ENCODE measurements around the gene SEC23B.

DNA sequence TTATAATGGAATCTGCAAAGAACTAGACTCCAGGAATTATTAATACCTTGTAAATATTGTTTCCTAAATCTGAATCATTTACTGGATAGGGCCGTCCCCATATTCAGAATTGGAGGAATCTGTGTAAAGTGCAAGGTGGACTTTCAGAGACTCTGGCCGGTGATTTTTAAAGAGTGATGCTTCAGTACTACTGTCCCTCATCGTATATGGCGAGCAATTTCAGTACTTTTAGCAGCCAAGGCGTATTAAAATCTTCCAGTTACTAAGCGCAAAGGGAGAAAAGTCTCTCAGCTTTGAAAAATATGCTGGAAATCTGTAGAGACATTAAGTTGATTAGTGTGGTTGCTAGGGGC, 60.0 kb downstream of the SEC23B start:
- TF ChIP-seq, protein P1, sequence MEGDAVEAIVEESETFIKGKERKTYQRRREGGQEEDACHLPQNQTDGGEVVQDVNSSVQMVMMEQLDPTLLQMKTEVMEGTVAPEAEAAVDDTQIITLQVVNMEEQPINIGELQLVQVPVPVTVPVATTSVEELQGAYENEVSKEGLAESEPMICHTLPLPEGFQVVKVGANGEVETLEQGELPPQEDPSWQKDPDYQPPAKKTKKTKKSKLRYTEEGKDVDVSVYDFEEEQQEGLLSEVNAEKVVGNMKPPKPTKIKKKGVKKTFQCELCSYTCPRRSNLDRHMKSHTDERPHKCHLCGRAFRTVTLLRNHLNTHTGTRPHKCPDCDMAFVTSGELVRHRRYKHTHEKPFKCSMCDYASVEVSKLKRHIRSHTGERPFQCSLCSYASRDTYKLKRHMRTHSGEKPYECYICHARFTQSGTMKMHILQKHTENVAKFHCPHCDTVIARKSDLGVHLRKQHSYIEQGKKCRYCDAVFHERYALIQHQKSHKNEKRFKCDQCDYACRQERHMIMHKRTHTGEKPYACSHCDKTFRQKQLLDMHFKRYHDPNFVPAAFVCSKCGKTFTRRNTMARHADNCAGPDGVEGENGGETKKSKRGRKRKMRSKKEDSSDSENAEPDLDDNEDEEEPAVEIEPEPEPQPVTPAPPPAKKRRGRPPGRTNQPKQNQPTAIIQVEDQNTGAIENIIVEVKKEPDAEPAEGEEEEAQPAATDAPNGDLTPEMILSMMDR (IDR thresholded peaks at IDR 0.05) = no peak
- TF ChIP-seq POLR2A (IDR thresholded peaks at IDR 0.05) = no peak

Measured in lower leg skin (tissue), 3 donors.